Activated CD4-positive, alpha-beta T cell treated with anti-CD3 and anti-CD28 coated beads, Interleukin-2, amount 50 U/mL, for 16 hours (primary cell): Measurements from ENCODE around the gene NDUFV3.
"Not testable (repeated sequence)": the region's sequence is repeated elsewhere in the genome, so short reads cannot be mapped to it uniquely, and the experiment has no call there.

ENCODE experiments used
- DNase-seq: peaks from one replicate; pipeline ENCODE4 v3.0.0-alpha.2; 2020

Gene NDUFV3

DNA sequence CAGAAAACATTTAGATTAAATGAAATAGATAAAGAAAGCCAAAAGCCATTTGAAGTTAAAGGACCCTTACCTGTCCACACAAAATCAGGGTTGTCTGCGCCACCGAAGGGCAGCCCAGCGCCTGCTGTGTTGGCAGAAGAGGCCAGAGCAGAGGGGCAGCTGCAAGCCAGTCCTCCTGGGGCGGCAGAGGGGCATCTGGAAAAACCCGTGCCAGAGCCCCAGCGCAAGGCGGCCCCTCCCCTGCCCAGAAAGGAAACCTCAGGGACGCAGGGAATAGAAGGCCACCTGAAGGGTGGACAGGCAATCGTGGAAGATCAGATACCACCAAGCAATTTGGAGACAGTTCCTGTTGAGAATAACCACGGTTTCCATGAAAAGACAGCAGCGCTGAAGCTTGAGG is 10.7 kb downstream of the NDUFV3 start:
- no peak for DNase-seq

DNA sequence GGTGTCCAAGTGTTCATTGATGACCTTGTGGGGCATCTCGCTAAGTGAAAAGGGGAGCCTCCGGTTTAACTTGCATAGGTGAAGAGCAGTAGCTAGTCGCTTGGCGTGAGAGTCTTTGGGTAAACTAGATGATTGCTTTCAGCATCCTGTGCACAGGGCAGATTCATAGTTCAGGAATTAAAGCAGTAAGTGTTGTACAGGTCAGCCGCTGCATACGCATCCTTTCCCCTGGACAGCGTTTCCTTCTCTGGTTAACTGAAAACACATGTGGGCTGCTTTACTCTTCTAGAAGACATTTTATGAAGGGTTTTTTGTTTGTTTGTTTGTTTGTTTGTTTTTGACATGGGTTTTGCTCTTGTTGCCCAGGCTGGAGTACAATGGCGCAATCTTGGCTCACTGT is 12.1 kb downstream of the NDUFV3 start:
- DNase-seq, result no peak

DNA sequence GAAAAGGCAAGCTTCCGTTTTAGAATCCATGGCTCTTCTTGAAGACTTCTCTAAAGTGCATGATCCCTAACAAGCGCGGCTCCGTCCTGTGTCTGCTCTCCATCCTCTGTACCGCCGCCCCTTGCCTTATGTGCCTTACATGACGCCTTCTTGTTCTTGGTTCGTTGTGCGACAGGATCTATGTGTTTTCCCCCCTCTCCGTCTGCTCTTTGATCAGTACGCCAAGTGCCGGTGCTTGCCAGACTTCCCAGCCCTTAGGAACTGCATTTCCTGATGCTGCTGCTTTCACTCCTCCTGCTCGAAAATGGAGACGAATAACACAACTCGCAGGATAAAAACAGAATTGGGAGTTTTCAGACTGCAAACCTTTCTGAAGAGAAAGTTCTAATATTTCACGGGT is 13.1 kb downstream of the NDUFV3 start:
- DNase-seq, result no peak

DNA sequence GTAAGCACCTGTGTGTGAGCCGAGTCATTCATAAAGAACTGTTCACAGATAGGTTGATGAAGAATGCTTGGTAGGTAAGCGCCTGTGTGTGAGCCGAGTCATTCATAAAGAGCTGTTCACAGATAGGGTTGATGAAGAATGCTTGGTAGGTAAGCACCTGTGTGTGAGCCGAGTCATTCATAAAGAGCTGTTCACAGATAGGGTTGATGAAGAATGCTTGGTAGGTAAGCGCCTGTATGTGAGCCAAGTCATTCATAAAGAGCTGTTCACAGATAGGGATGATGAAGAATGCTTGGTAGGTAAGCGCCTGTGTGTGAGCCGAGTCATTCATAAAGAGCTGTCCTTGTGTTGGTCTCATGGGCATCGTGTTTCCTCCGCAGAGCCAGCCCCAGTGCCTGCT is 15.4 kb downstream of the NDUFV3 start:
- DNase-seq, result not testable (repeated sequence)

- not testable (repeated sequence) for DNase-seq
These were observed 18.8 kb downstream of the NDUFV3 start for GRCh38 chr21:42911920-42912319.

DNA sequence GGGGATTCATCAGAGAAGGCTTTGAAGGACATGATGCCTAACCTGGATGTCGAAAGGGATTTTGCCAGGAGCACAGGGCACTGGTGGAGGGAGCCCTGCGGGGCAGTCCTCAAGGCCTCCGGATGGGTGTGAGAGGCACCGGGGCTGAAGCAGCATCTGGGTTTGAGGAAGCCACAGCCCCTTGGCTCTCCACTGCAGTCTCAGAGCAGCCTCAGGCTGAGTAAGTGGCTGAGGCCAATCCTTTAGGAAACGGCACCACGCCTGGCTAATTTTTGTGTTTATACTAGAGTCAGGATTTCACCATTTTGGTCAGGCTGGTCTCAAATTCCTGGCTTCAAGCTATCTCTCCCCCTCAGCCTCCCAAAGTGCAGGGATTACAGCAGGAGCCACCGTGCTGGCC is 20.4 kb downstream of the NDUFV3 start:
- DNase-seq, result no peak

DNA sequence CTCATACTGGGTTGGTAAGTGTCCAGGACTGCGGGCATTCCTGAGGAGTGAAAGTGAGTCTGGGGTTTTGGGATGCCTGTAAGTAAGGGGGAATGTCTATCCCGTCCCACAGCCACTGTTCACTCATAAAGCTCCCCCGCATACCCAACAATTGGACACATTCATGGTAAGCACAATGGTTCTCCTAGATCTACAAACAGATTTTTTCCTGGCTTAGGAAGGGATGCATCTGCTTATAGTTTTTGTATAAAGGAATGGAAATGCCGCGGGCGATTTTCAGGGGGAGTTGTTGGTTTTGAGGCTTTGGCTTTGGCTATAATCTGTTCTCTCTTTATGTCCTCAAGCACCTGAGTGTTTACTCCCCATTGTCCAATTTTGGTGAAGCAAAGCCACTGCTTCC is 25.2 kb downstream of the NDUFV3 start:
- DNase-seq, result no peak

- no peak for DNase-seq
These were observed 28.8 kb downstream of the NDUFV3 start for GRCh38 chr21:42921927-42922326.

GRCh38 chr21:42922918-42923317 is 29.8 kb downstream of the NDUFV3 start:
- no peak for DNase-seq

DNA sequence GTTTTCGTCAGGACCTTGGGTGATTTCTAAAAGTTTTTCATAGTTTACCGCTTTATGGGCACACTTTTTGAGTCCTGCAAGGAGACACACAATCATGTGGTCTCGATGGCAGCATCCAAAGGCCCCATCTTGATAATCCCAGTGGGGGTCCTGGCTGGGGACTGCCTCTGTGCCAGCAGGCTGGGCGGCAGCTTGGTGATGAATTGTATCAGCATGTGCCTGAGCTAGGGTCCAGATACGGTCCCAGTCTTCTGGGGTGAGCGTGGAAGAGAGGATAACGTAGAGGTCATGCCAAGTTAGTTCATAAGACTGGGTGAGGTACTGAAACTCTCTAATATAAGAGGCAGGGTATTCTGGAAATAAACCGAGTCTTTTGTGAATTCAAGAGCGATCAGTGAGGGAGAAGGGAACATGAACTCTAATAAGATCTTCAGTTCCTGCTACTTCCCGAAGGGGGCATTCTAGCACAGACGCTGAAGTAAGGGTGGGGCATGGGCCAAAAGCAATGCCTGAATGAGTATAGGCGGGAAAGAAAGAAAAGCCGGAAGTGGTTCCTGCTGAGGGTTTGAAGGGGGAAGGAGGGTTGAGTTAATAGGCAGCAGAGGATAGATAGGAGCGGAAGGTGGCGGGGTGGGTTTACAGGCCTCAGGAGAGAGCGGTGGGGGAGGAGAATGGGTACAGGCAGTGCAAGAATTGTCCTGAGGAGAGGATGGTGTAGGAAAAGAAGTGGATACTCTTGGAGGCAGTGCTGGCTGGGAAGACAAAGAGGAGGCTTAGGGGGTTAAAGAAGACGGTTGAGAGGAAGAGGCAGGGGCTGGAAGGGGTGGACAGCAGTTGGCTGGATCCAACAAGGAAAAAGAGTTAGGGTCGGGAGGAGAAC is 30.7 kb downstream of the NDUFV3 start:
- DNase-seq, result peak; percentile 93

DNA sequence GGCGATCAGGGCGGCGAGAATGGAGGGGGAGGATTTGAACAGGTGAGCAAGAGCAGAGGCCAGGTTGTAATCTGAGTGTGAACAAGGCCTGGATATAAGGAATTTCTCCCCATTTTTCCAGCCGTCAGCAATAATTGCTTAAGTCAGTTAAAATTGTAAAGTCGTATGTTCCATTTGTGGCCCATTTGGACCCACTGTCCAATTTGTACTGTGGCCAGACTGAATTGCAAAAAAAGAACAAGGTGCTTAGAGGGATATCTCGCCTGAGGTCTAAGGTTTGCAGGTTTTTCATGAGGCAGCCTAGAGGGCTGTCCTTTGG is 31.3 kb downstream of the NDUFV3 start:
- DNase-seq, result no peak

DNA sequence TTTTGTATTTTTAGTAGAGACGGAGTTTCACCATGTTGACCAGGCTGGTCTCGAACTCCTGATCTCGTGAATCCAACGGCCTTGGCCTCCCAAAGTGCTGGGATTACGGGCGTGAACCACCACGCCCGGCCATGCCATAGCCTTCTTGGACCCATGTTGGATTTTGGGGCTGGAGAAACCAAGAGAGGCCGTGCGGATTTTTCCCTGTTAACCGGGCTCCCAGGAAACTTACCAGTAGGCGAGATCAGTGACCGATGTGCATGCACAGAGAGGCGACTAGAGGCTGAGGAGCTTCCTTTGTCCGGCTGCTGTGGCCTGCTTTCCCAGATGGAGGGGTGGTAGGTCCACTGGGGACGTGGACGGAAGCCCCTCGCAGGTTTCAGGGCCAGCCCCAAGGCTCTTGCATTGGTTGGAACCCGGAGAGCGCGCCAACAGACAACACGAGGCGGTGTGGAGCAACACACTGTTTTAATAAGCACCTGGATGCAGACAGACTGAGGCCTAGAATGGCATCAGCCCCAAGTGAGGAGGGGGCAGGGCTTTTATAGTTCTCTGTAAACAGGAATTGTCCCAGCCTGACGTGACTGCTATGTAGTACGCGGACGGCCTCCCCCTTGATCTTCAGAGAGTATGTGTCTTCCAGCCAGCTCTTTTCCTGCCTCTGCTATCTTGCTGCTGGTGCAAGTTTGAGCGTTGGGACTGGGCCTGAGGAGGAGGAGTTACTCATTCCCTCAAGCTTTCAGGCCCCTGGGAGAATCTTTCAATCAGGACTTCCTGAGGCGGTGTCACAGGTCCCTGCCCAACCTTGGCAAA is 32.2 kb downstream of the NDUFV3 start, which contains the start of gene ERVH48-1:
ERVH48-1 (minus strand) TSS at position 517 of the 813 bp plus-strand sequence. CDS start 6,624 bp downstream, outside the sequence.
- DNase-seq, result no peak

GRCh38 chr21:42927474-42928200 is 34.5 kb downstream of the NDUFV3 start:
- DNase-seq, result not testable (repeated sequence)

DNA sequence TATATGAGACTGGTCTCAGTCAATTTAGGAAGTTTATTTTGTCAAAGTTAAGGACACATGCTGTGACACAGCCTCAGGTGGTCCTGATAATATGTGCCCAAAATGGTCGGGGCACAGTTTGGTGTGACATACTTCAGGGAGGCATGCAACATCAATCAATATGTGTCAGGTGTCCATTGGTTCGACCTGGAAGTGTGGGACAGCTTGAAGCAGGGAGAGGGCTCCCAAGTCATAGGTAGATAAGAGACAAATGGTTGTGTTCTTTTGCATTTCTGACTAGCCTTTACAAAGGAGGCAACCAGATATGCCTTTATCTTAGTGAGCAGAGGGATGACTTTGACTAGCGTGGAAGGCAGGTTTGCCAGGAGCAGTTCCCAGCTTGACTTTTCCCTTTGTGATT is 36.9 kb downstream of the NDUFV3 start:
- no peak for DNase-seq

DNA sequence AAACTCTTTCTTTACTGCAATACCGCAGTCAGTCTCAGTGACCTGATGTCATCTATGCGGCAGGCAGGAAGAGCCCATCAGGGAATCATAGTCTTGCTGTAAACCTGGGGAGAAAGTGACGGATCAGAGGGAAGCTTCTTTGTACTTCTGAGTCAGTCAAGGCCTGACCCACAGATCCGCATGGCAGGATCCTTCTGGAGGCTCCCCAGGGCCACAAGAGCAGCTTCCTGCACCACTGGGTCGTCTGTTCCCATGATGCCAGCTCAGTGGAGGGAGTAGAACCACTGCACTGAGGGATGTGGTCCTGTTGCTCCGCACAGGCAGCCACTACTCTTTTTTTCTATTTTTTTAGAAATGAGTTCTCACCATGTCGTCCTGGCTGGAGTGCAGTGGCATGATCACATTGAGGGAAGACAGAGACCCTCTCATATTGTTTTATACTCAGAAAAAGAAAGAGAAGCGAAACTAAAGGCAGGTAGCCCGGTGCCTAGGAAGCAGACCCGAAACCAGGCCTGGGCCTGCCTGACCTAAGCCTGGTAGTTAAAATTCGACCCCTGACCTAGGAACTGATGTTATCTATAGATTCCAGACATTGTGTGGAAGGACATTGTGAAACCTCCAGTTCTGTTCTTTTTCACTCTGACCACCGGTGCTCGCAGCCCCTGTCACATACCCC is 38.6 kb downstream of the NDUFV3 start:
- DNase-seq, result no peak

- DNase-seq, result not testable (repeated sequence)
These were observed 39.4 kb downstream of the NDUFV3 start for GRCh38 chr21:42932378-42933136.

DNA sequence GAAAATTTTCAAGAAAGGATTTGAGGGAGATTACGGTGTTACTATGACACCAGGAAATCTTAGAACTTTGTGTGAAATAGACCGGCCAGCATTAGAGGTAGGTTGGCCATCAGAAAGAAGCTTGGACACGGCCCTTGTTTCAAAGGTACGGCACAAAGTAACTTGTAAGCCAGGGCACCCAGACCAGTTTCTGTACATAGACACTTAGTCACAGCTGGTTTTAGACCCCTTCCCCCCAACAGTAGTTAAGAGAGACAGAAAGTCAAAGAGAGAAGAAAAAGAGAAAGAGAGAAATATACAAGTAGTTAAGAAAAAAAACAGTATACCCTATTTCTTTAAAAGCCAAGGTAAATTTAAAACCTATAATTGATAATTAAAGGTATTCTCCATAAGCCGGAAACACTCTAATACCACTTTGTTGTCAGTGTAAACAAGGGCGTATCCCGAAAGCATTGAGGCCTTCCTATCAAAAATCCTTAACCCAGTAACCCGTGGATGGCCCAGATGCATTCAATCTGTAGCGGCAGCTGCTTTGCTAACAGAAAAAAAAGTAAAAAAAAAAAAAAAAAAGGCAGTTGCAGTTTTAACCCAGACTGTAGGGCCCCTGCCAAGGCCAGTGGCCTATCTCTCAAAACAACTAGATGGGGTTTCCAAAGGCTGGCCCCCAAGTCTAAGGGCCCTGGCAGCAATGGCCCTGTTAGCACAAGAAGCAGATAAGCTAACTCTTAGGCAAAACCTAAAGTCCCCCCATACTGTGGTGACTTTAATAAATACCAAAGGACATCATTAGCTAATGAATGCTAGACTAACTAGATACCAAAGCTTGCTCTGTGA is 40.2 kb downstream of the NDUFV3 start:
- not testable (repeated sequence) for DNase-seq

- not testable (repeated sequence) for DNase-seq
These were observed 40.9 kb downstream of the NDUFV3 start for GRCh38 chr21:42933973-42934372.

DNA sequence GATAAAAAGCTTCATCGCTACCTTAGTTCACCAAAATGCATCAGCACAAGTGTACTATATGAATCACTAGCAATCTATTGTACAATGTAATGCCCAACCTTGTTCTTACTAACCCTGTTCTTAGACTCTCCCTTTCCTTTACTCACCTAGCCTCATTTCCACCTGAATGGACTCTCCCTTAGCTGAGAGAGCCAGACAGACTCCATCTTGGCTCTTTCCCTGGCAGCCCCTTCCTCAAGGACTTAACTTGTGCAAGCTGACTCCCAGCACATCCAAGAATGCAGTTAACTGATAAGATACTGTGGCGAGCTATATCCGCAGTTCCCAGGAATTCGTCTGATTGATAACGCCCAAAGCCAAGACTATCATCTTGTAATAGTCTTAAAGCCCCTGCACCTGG is 43.3 kb downstream of the NDUFV3 start:
- not testable (repeated sequence) for DNase-seq

GRCh38 chr21:42937034-42937940 is 44.2 kb downstream of the NDUFV3 start:
- DNase-seq, result not testable (repeated sequence)
